IMR-90 (cell line): ENCODE results near the gene SGMS1. TPM values are rescaled to one million over a fixed set of nuclear protein-coding genes. Genes with fewer than 3 reads are reported as not detected.

Experiments used
- ATAC-seq: fragments of 200-7000 bp; cut with Tn5 transposase; 2 replicates; pipeline ENCODE4 v1.9.1; 2020; ENCODE audit warnings: low read depth, mild to moderate bottlenecking, moderate library complexity
- BruUV-seq: library from RNA; stranded (reverse); fragments of 400-500 nt; replicated peaks from 2 replicates; lab custom pipeline; 2021; lab: Mats Ljungman, UMichigan
- CTCF ChIA-PET: fragments of 300-600 bp; formaldehyde crosslinking; extraction: SDS; loops from one replicate; lab custom pipeline; 2021; ENCODE audit warnings: antibody characterized with exemption; lab: Yijun Ruan, JAX
- POLR2A ChIA-PET: fragments of 300-600 bp; sonication (Branson Sonifier 250); formaldehyde crosslinking; loops from one replicate; lab custom pipeline; 2022; ENCODE audit warnings: antibody characterized with exemption; ENCODE audit not compliant: unreplicated experiment; lab: Charles Lee
- DNase-seq: peaks from one replicate; pipeline ENCODE4 v3.0.0; 2013
- H2AFZ ChIP-seq: replicated peaks from 2 replicates; pipeline ENCODE3; 2013; ENCODE audit warnings: low read length, mild to moderate bottlenecking; ENCODE audit not compliant: poor library complexity
- H2AK5ac ChIP-seq: 2 replicates; pipeline ENCODE4 v1.6.1; 2013; ENCODE audit warnings: low read depth, low read length, inconsistent platforms
- H2AK9ac ChIP-seq: replicated peaks from 2 replicates; pipeline ENCODE3; 2013; ENCODE audit warnings: mild to moderate bottlenecking, low read depth, low read length, moderate library complexity; ENCODE audit not compliant: poor library complexity
- H2BK120ac ChIP-seq: 2 replicates; pipeline ENCODE4 v1.6.1; 2013; ENCODE audit warnings: low read depth, low read length, inconsistent platforms
- H2BK15ac ChIP-seq: 3 replicates; pipeline ENCODE4 v1.6.1; 2013; ENCODE audit warnings: low read depth, low read length, inconsistent platforms
- H2BK20ac ChIP-seq: 2 replicates; pipeline ENCODE4 v1.6.1; 2013; ENCODE audit warnings: low read depth, mild to moderate bottlenecking, inconsistent platforms, low read length, moderate library complexity
- H2BK5ac ChIP-seq: 2 replicates; pipeline ENCODE4 v1.6.1; 2013; ENCODE audit warnings: mild to moderate bottlenecking, low read depth, low read length, inconsistent platforms; ENCODE audit not compliant: poor library complexity, severe bottlenecking
- H3K14ac ChIP-seq: replicated peaks from 2 replicates; pipeline ENCODE4 v1.6.1; 2013; ENCODE audit warnings: low read depth, low read length, inconsistent platforms
- H3K18ac ChIP-seq: 2 replicates; pipeline ENCODE4 v1.6.1; 2013; ENCODE audit warnings: low read depth, low read length, control low read depth
- H3K23ac ChIP-seq: 2 replicates; pipeline ENCODE4 v1.6.1; 2013; ENCODE audit warnings: low read depth, low read length, inconsistent platforms
- H3K27ac ChIP-seq: 2 replicates; pipeline ENCODE4 v1.5.1; 2013; ENCODE audit warnings: mild to moderate bottlenecking, control low read depth, low read length; ENCODE audit not compliant: insufficient read depth
- H3K27me3 ChIP-seq: 2 replicates; pipeline ENCODE4 v1.6.1; 2013; ENCODE audit warnings: low read length; ENCODE audit not compliant: control insufficient read depth, insufficient read depth
- H3K36me3 ChIP-seq: 2 replicates; pipeline ENCODE4 v1.6.1; 2013; ENCODE audit warnings: low read length, mixed read lengths; ENCODE audit not compliant: control insufficient read depth, insufficient read depth
- H3K4ac ChIP-seq: 2 replicates; pipeline ENCODE4 v1.6.1; 2013; ENCODE audit warnings: low read depth, low read length, inconsistent platforms
- H3K4me1 ChIP-seq: 2 replicates; pipeline ENCODE4 v1.6.1; 2013; ENCODE audit warnings: low read length, mixed read lengths; ENCODE audit not compliant: control insufficient read depth, insufficient read depth
- H3K4me2 ChIP-seq: 2 replicates; pipeline ENCODE4 v1.6.1; 2013; ENCODE audit warnings: low read depth, mild to moderate bottlenecking, control low read depth, low read length, moderate library complexity
- H3K4me3 ChIP-seq: 2 replicates; pipeline ENCODE4 v1.5.1; 2013; ENCODE audit warnings: low read depth, mild to moderate bottlenecking, control low read depth, low read length, moderate library complexity; ENCODE audit not compliant: insufficient read depth
- H3K56ac ChIP-seq: 2 replicates; pipeline ENCODE4 v1.6.1; 2013; ENCODE audit warnings: low read length, inconsistent platforms; ENCODE audit not compliant: insufficient read depth; ENCODE audit errors: extremely low read depth
- H3K79me1 ChIP-seq, 2 experiments: 2 replicates each; pipeline ENCODE4 v1.6.1; 2013; ENCODE audit warnings: low read length in 2 of 2, inconsistent platforms in 1 of 2, low read depth in 1 of 2
- H3K9ac ChIP-seq: 2 replicates; pipeline ENCODE4 v1.6.1; 2013; ENCODE audit warnings: low read depth, low read length, control low read depth
- H3K9me1 ChIP-seq: 2 replicates; pipeline ENCODE4 v1.6.1; 2013; ENCODE audit warnings: low read length, inconsistent platforms; ENCODE audit not compliant: insufficient read depth
- H3K9me3 ChIP-seq: 2 replicates; pipeline ENCODE4 v1.6.1; 2013; ENCODE audit warnings: low read length; ENCODE audit not compliant: control insufficient read depth, insufficient read depth
- H4K20me1 ChIP-seq: 2 replicates; pipeline ENCODE4 v1.6.1; 2013; ENCODE audit warnings: low read length, inconsistent platforms; ENCODE audit not compliant: insufficient read depth
- H4K5ac ChIP-seq: 2 replicates; pipeline ENCODE4 v1.6.1; 2013; ENCODE audit warnings: mild to moderate bottlenecking, low read depth, low read length, control low read depth
- H4K8ac ChIP-seq, 2 experiments: 2 replicates each; pipeline ENCODE4 v1.6.1; 2013; ENCODE audit warnings: low read depth in 2 of 2, low read length in 2 of 2, control low read depth in 1 of 2, inconsistent platforms in 1 of 2
- H4K91ac ChIP-seq: 2 replicates; pipeline ENCODE4 v1.6.1; 2013; ENCODE audit warnings: low read depth, low read length, inconsistent platforms; ENCODE audit not compliant: insufficient read depth
- CEBPB ChIP-seq: IDR thresholded peaks from 2 replicates; pipeline ENCODE4 v1.6.1; 2012; ENCODE audit warnings: low read depth, low read length, improper control_type of control experiment
- CHD1 ChIP-seq: IDR thresholded peaks from 2 replicates; pipeline ENCODE4 v1.6.1; 2012; ENCODE audit warnings: low read depth, low read length, improper control_type of control experiment
- CTCF ChIP-seq: conservative IDR thresholded peaks from 2 replicates; pipeline ENCODE4 v1.5.1; 2012; ENCODE audit warnings: mild to moderate bottlenecking, low read depth, low read length, improper control_type of control experiment
- FOS ChIP-seq: fragments of 150-350 bp; IDR thresholded peaks from 2 replicates; pipeline ENCODE4 v1.6.1; 2016; ENCODE audit warnings: low read depth, low read length
- MAZ ChIP-seq: IDR thresholded peaks from 2 replicates; pipeline ENCODE4 v1.6.1; 2012; ENCODE audit warnings: low read depth, mild to moderate bottlenecking, low read length, improper control_type of control experiment, moderate library complexity, borderline replicate concordance
- POLR2A ChIP-seq: IDR thresholded peaks from 2 replicates; pipeline ENCODE4 v1.6.1; 2012; ENCODE audit warnings: mild to moderate bottlenecking, low read depth, low read length
- RCOR1 ChIP-seq: IDR thresholded peaks from 2 replicates; pipeline ENCODE4 v1.6.1; 2012; ENCODE audit warnings: mild to moderate bottlenecking, low read length, improper control_type of control experiment; ENCODE audit not compliant: insufficient replicate concordance
- USF2 ChIP-seq: fragments of 150-350 bp; IDR thresholded peaks from 2 replicates; pipeline ENCODE4 v1.6.1; 2017; ENCODE audit warnings: mild to moderate bottlenecking, antibody characterized with exemption, low read length, low read depth
- WGBS, 2 experiments: methylation state at CpG; one replicate each; pipeline versions ENCODE4 v1.1.5 to v1.1.7; 2013; ENCODE audit warnings: missing lambda C conversion rate in 2 of 2; ENCODE audit not compliant: insufficient read length in 1 of 2; ENCODE audit errors: extremely low coverage in 2 of 2; 5-methylcytosine and 5-hydroxymethylcytosine counted together
- dilution Hi-C: fragments of 300-500 bp; cut with HindIII; formaldehyde crosslinking; loops from one replicate; pipeline ENCODE4 v1.14.3; 2018; ENCODE audit warnings: low sequenced_read_pairs; ENCODE audit not compliant: unreplicated experiment
- in situ Hi-C: fragments of 300-500 bp; cut with MboI; formaldehyde crosslinking; loops from 3 replicates; pipeline ENCODE4 v1.14.3; 2019; ENCODE audit warnings: low sequenced_read_pairs, inconsistent platforms, mixed read lengths
- intact Hi-C: fragments of 100-400 bp; cut with micrococcal nuclease; formaldehyde crosslinking; loops from 2 replicates; pipeline ENCODE4 v1.10.0; 2022
- polyA plus RNA-seq, 3 experiments: library from polyadenylated mRNA; depleted of rRNA; stranded (reverse); fragments of >200 nt; gene quantifications; 2 replicates each; pipeline ENCODE4 v1.2.3, GENCODE V29; 2012; ENCODE audit warnings: low replicate concordance in 1 of 3
- total RNA-seq: library from RNA; depleted of rRNA; stranded (reverse); fragments of >200 nt; gene quantifications from 2 replicates; pipeline ENCODE4 v1.2.3, GENCODE V29; 2012

The SGMS1 gene
- total and polyA plus RNA-seq, 2 of the 4 experiments (the other 2 are of a cell fraction): 9.8 to 30.8 TPM

GRCh38 chr10:50385624-50386023 lies 238.1 kb downstream of the SGMS1 start:
- H3K18ac ChIP-seq: no peak overlapping the region
- ATAC-seq: peak; percentile 57
- H2BK20ac ChIP-seq: no peak overlapping the region
- no peak overlapping the region for H4K91ac ChIP-seq
- no peak overlapping the region for H3K9ac ChIP-seq
- H3K27me3 ChIP-seq: no peaks in the 10 kb centered on the region
- H3K9me1 ChIP-seq: no peaks in the 10 kb centered on the region
- H3K14ac ChIP-seq: no peak overlapping the region
- H2AK5ac ChIP-seq: no peak overlapping the region
- no TSS peak for BruUV-seq
- H2BK15ac ChIP-seq: no peak overlapping the region
- H4K8ac ChIP-seq: no peak overlapping the region
- dilution Hi-C loops (no loop called here), in situ Hi-C loops (no loop called here), intact Hi-C loops (no loop called here)
- no peaks in the 10 kb centered on the region for H4K20me1 ChIP-seq
- no peak overlapping the region for H3K4me3 ChIP-seq
- H4K5ac ChIP-seq: no peak overlapping the region
- H3K56ac ChIP-seq: no peak overlapping the region
- no peak overlapping the region for H3K4me2 ChIP-seq
- no peak overlapping the region for H3K27ac ChIP-seq
- peaks cover 13 to 43% of the 10 kb centered on the region in 2 experiments for H3K79me1 ChIP-seq
- H3K4me1 ChIP-seq: peaks cover 3% of the 10 kb centered on the region
- WGBS, 2 experiments: no CpG with 5 or more reads among the region's 2 CpGs
- H2AFZ ChIP-seq: no peak overlapping the region
- ChIA-PET POLR2A (interaction anchor here (0.5 kb wide), 1 partner anchor 19 kb away, joined by 6 read pairs; no protein-coding TSS in a partner anchor), CTCF (no interaction called here)
- H3K4ac ChIP-seq: no peak overlapping the region
- no peak overlapping the region for H2AK9ac ChIP-seq
- DNase-seq: no peak
- no peaks in the 10 kb centered on the region for H3K36me3 ChIP-seq
- no peak overlapping the region for H2BK120ac ChIP-seq
- no peaks in the 10 kb centered on the region for H3K9me3 ChIP-seq
- H3K23ac ChIP-seq: no peak overlapping the region
- H2BK5ac ChIP-seq: no peak overlapping the region
- TF ChIP-seq USF2 (no peak), POLR2A (no peak), CHD1 (no peak), RCOR1 (no peak), CEBPB (peak; percentile 26; the same call in 1 of the 2 replicates), MAZ (no peak), FOS (no peak), CTCF (no peak)
